WTC11 (cell line): ENCODE data around the gene BCKDHA. TPM values are rescaled to one million over a fixed set of nuclear protein-coding genes. Genes with fewer than 3 reads are reported as not detected.
A peak's percentile ranks its signal among the peaks of the same experiment; 100 is the strongest.

Source experiments
- ATAC-seq: fragments of 200-7000 bp; cut with Tn5 transposase; 2 replicates; pipeline ENCODE4 v1.10.0; 2021; ENCODE audit warnings: mild to moderate bottlenecking, moderate library complexity
- CTCF ChIA-PET: fragments of 300-600 bp; sonication (Branson Sonifier 250); formaldehyde crosslinking; loops from one replicate; lab custom pipeline; 2021; ENCODE audit warnings: antibody characterized with exemption; lab: Charles Lee
- POLR2A ChIA-PET: fragments of 350-600 bp; sonication (Branson Sonifier 250); formaldehyde crosslinking; loops from one replicate; lab custom pipeline; 2021; ENCODE audit warnings: antibody characterized with exemption; lab: Charles Lee
- DNase-seq: peaks from one replicate; pipeline ENCODE4 v3.0.0; 2021; ENCODE audit warnings: low spot score
- H3K27ac Mint-ChIP-seq: 2 replicates; pipeline ENCODE4 v1.8.0; 2021; ENCODE audit warnings: mixed read lengths
- H3K27me3 Mint-ChIP-seq: 2 replicates; pipeline ENCODE4 v1.8.0; 2021; ENCODE audit warnings: low read depth, mild to moderate bottlenecking, moderate library complexity, mixed read lengths
- H3K36me3 Mint-ChIP-seq: 2 replicates; pipeline ENCODE4 v1.8.0; 2021; ENCODE audit warnings: mixed read lengths
- H3K4me1 Mint-ChIP-seq: 2 replicates; pipeline ENCODE4 v1.8.0; 2022; ENCODE audit warnings: mixed read lengths
- H3K4me3 Mint-ChIP-seq: 2 replicates; pipeline ENCODE4 v1.8.0; 2021; ENCODE audit warnings: mild to moderate bottlenecking, moderate library complexity, mixed read lengths
- H3K9me3 Mint-ChIP-seq: 2 replicates; pipeline ENCODE4 v1.8.0; 2021; ENCODE audit warnings: mixed read lengths
- AFF4 ChIP-seq: sonication (generic); formaldehyde crosslinking; IDR thresholded peaks from 2 replicates; pipeline ENCODE4 v1.8.1; 2023; ENCODE audit warnings: mild to moderate bottlenecking, missing genetic modification reagents, borderline replicate concordance
- AR ChIP-seq: fragments of 250-450 bp; sonication (Bioruptor Pico); IDR thresholded peaks from 2 replicates; pipeline ENCODE4 v1.9.0; 2021; ENCODE audit warnings: mild to moderate bottlenecking
- ATF1 ChIP-seq: sonication (generic); formaldehyde crosslinking; IDR thresholded peaks from 2 replicates; pipeline ENCODE4 v1.8.1; 2023; ENCODE audit warnings: mild to moderate bottlenecking, moderate library complexity, missing genetic modification reagents
- CREM ChIP-seq: sonication (generic); formaldehyde crosslinking; IDR thresholded peaks from 2 replicates; pipeline ENCODE4 v1.8.1; 2022; ENCODE audit warnings: mild to moderate bottlenecking, missing genetic modification reagents, moderate library complexity
- E2F4 ChIP-seq: sonication (generic); formaldehyde crosslinking; IDR thresholded peaks from 2 replicates; pipeline ENCODE4 v1.8.1; 2022; ENCODE audit warnings: low read depth, mild to moderate bottlenecking, moderate library complexity, missing genetic modification reagents, borderline replicate concordance
- GTF2I ChIP-seq: fragments of 250-450 bp; sonication (Bioruptor Pico); conservative IDR thresholded peaks from 2 replicates; pipeline ENCODE4 v1.4.0; 2021; ENCODE audit warnings: mild to moderate bottlenecking
- IRF1 ChIP-seq: sonication (generic); formaldehyde crosslinking; IDR thresholded peaks from 2 replicates; pipeline ENCODE4 v1.8.0; 2023; ENCODE audit warnings: missing genetic modification reagents
- IRF2 ChIP-seq: sonication (generic); formaldehyde crosslinking; IDR thresholded peaks from 2 replicates; pipeline ENCODE4 v1.8.0; 2022; ENCODE audit warnings: low read depth, missing genetic modification reagents, borderline replicate concordance
- KAT7 ChIP-seq: sonication (generic); formaldehyde crosslinking; IDR thresholded peaks from 2 replicates; pipeline ENCODE4 v1.8.1; 2023; ENCODE audit warnings: missing genetic modification reagents, mild to moderate bottlenecking, borderline replicate concordance
- MAX ChIP-seq: sonication (generic); formaldehyde crosslinking; IDR thresholded peaks from 2 replicates; pipeline ENCODE4 v1.8.0; 2022; ENCODE audit warnings: mild to moderate bottlenecking, missing genetic modification reagents
- MYBL2 ChIP-seq: sonication (generic); formaldehyde crosslinking; IDR thresholded peaks from 2 replicates; pipeline ENCODE4 v1.8.1; 2023; ENCODE audit warnings: mild to moderate bottlenecking, moderate library complexity, missing genetic modification reagents
- NFYB ChIP-seq: sonication (generic); formaldehyde crosslinking; conservative IDR thresholded peaks from 2 replicates; pipeline ENCODE4 v1.8.0; 2022; ENCODE audit warnings: low read depth, missing genetic modification reagents
- PREB ChIP-seq: sonication (generic); formaldehyde crosslinking; IDR thresholded peaks from 2 replicates; pipeline ENCODE4 v1.8.1; 2022; ENCODE audit warnings: mild to moderate bottlenecking, missing genetic modification reagents, moderate library complexity, borderline replicate concordance
- TCF7 ChIP-seq: sonication (generic); formaldehyde crosslinking; IDR thresholded peaks from 2 replicates; pipeline ENCODE4 v1.8.0; 2022; ENCODE audit warnings: mild to moderate bottlenecking, low read depth, missing genetic modification reagents, moderate library complexity
- ZBTB21 ChIP-seq: sonication (generic); formaldehyde crosslinking; IDR thresholded peaks from 2 replicates; pipeline ENCODE4 v1.8.1; 2023; ENCODE audit warnings: mild to moderate bottlenecking, missing genetic modification reagents, borderline replicate concordance
- ZNF232 ChIP-seq: sonication (generic); formaldehyde crosslinking; IDR thresholded peaks from 2 replicates; pipeline ENCODE4 v1.8.0; 2022; ENCODE audit warnings: mild to moderate bottlenecking, missing genetic modification reagents
- total RNA-seq: library from RNA; stranded (reverse); gene quantifications from 3 replicates; pipeline ENCODE4 v1.2.3, GENCODE V29; 2021

BCKDHA gene
- total RNA-seq, 1 experiment from 2014 or later = 18.8 TPM

GRCh38 chr19:41411968-41412265, 14.3 kb downstream of the BCKDHA start:
- H3K4me1 Mint-ChIP-seq = peaks cover 12% of the 10 kb centered on the region
- ATAC-seq = no peak
- no peak overlapping the region for H3K4me3 Mint-ChIP-seq
- POLR2A ChIA-PET = no interaction called here
- no peaks in the 10 kb centered on the region for H3K9me3 Mint-ChIP-seq
- no peaks in the 10 kb centered on the region; the same call in 1 of the 2 replicates for H3K27me3 Mint-ChIP-seq
- no peak for TF ChIP-seq MAX (CRISPR knock-in tag)
- no peak for TF ChIP-seq GTF2I (CRISPR knock-in tag)
- no peak for TF ChIP-seq AFF4 (CRISPR knock-in tag)
- no peak for TF ChIP-seq ZBTB21 (CRISPR knock-in tag)
- no peak for TF ChIP-seq AR
- no peak for TF ChIP-seq KAT7 (CRISPR knock-in tag)
- no peaks in the 10 kb centered on the region; the same call in 1 of the 2 replicates for H3K36me3 Mint-ChIP-seq
- CTCF ChIA-PET = no interaction called here
- peak overlapping the region; percentile 29; the same call in 1 of the 2 replicates for H3K27ac Mint-ChIP-seq
- DNase-seq = no peak

GRCh38 chr19:41412953-41413352, 15.3 kb downstream of the BCKDHA start:
- Mint-ChIP-seq H3K9me3 (no peaks in the 10 kb centered on the region), H3K36me3 (no peaks in the 10 kb centered on the region; the same call in 1 of the 2 replicates), H3K27ac (no peak overlapping the region), H3K27me3 (no peaks in the 10 kb centered on the region; the same call in 1 of the 2 replicates), H3K4me1 (0 out of 2 replicates have a peak, but pooled peaks cover 3% of the 10 kb centered on the region), H3K4me3 (no peak overlapping the region)
- TF ChIP-seq NFYB (CRISPR knock-in tag) = no peak
- TF ChIP-seq MYBL2 (CRISPR knock-in tag) = no peak
- TF ChIP-seq CREM (CRISPR knock-in tag) = no peak
- TF ChIP-seq ATF1 (CRISPR knock-in tag) = no peak
- TF ChIP-seq IRF1 (CRISPR knock-in tag) = no peak
- no peak for TF ChIP-seq TCF7 (CRISPR knock-in tag)
- no peak for TF ChIP-seq ZNF232 (CRISPR knock-in tag)
- no peak for ATAC-seq
- DNase-seq = no peak
- POLR2A ChIA-PET = no interaction called here
- CTCF ChIA-PET = no interaction called here

- H3K4me1 Mint-ChIP-seq = 0 out of 2 replicates have a peak, but pooled peaks cover 3% of the 10 kb centered on the region
- H3K27ac Mint-ChIP-seq = no peak overlapping the region
- TF ChIP-seq E2F4 (CRISPR knock-in tag) = no peak
- no peak for TF ChIP-seq PREB (CRISPR knock-in tag)
- no peak for TF ChIP-seq IRF2 (CRISPR knock-in tag)
- TF ChIP-seq, all 79 proteins: peak for 0
- no peak for ATAC-seq
- H3K27me3 Mint-ChIP-seq = no peaks in the 10 kb centered on the region; the same call in 1 of the 2 replicates
- ChIA-PET CTCF (no interaction called here), POLR2A (no interaction called here)
- DNase-seq = no peak
- peaks cover under 1% of the 10 kb centered on the region for H3K36me3 Mint-ChIP-seq
- no peak overlapping the region for H3K4me3 Mint-ChIP-seq
- no peaks in the 10 kb centered on the region for H3K9me3 Mint-ChIP-seq
These were observed 16.3 kb downstream of the BCKDHA start for GRCh38 chr19:41413947-41414346.
